Measurements from ENCODE around the gene PODN.

Gene PODN

DNA sequence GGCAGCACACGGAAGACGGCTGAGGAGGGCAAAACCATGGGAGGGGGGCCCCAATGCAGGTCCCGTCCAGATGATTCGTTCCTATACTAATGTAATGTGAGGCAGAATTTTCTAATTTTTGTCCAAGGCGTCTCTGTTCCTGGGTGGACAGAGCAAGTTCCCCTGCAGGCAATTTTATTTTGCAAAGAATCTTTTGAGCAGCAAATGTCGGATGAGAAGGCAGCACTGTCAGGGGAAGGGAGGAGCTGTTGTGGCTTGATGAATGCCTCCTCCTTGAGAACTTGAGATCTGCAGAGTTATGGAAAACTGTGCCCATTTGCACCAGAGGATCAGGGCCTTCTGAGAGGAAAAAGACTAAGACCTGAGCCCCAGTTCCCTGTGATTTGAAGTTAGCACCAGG is 63.1 kb downstream of the PODN start:
- TF ChIP-seq, protein P1, sequence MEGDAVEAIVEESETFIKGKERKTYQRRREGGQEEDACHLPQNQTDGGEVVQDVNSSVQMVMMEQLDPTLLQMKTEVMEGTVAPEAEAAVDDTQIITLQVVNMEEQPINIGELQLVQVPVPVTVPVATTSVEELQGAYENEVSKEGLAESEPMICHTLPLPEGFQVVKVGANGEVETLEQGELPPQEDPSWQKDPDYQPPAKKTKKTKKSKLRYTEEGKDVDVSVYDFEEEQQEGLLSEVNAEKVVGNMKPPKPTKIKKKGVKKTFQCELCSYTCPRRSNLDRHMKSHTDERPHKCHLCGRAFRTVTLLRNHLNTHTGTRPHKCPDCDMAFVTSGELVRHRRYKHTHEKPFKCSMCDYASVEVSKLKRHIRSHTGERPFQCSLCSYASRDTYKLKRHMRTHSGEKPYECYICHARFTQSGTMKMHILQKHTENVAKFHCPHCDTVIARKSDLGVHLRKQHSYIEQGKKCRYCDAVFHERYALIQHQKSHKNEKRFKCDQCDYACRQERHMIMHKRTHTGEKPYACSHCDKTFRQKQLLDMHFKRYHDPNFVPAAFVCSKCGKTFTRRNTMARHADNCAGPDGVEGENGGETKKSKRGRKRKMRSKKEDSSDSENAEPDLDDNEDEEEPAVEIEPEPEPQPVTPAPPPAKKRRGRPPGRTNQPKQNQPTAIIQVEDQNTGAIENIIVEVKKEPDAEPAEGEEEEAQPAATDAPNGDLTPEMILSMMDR (conservative IDR thresholded peaks at IDR 0.05; ENCODE audit: control insufficient read depth, insufficient read depth, low read depth, low read length), result no peak
- no peak overlapping the region for H3K4me3 ChIP-seq (ENCODE audit: control insufficient read depth, low read depth, low read length)
- no peak for DNase-seq (ENCODE audit: low read depth)

DNA sequence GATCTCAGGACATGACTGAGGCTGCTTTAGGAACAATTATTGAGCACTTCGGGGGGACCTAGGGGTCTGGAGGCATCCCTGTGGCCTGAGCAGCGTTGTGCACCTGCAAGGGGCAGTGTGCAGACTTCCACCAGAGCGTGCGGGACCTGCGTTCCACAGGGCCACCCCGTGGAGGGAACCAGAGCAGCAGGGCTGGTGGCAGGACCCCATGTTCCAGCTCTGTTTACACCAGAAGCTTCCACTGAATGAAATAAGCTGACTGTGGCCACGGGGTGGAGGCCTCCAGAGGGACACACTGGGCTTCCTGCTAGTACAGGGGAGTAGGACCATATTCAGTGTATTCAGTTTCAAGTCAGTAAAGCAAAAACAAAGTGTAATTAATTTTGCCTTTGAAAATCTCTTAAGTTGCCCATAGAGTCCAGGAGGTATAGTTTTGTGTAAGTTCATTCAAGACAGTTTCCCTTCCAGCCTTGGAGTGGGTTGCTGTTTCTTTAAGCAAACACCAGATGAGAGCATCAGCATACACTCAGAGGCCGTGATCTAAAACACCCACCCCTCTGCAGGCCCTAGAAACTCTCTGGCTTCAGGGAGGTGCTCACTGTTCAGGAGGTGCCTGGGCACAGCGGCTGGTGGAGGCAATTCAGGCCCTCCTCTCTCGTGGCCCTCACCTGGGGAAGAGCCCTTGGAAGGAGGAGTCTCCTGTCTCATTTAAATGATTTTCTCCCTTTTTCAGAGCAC is 63.8 kb downstream of the PODN start:
- H3K4me3 ChIP-seq (ENCODE audit: control insufficient read depth, low read depth, low read length), result no peak overlapping the region
- TF ChIP-seq, protein P1 (conservative IDR thresholded peaks at IDR 0.05; ENCODE audit: control insufficient read depth, insufficient read depth, low read depth, low read length), result no peak
- DNase-seq (ENCODE audit: low read depth), result peak; percentile 60

DNA sequence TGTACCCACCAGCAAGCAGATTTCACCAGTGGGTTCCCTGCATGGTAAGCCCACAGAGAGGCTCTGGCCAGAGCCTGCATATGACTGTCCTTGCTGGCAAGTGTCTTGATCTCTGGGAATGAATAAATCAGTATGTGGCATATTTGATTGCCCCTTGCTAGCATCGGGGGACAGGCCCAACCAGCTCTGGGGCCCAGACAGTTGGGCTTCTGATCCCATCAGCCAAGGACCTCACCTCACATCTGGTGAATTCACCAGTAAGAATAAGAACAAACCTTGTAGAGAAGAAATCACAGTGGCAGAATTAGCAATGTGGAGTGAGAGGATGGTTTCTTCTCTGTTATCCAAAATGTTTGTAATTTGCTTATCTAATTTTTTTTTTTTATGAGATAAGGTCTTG is 64.5 kb downstream of the PODN start:
- no peak overlapping the region for H3K4me3 ChIP-seq (ENCODE audit: control insufficient read depth, low read depth, low read length)
- DNase-seq (ENCODE audit: low read depth), result no peak
- TF ChIP-seq, protein P1 (conservative IDR thresholded peaks at IDR 0.05; ENCODE audit: control insufficient read depth, insufficient read depth, low read depth, low read length), result no peak

DNA sequence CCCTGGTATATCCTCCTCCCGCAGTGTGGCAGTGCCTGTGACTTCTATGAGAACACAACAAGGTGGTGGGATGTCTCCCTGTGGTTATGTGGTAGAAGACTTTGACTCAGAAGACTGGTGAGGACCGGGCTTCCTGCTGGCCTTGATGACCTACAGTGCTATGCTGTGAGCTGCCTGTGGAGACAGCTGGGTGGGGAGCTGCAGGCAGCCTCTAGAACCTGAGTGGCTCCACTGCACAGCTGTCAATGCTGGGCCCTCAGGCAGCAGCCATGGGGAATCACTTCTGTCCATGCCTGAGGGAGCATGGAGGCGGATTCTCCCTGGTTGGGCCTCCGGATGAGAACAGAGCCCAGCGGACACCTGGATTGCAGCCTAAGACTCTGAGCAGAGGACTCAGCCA is 65.5 kb downstream of the PODN start:
- no peak overlapping the region for H3K4me3 ChIP-seq (ENCODE audit: control insufficient read depth, low read depth, low read length)
- DNase-seq (ENCODE audit: low read depth), result peak; percentile 27
- TF ChIP-seq, protein P1 (conservative IDR thresholded peaks at IDR 0.05; ENCODE audit: control insufficient read depth, insufficient read depth, low read depth, low read length), result no peak

DNA sequence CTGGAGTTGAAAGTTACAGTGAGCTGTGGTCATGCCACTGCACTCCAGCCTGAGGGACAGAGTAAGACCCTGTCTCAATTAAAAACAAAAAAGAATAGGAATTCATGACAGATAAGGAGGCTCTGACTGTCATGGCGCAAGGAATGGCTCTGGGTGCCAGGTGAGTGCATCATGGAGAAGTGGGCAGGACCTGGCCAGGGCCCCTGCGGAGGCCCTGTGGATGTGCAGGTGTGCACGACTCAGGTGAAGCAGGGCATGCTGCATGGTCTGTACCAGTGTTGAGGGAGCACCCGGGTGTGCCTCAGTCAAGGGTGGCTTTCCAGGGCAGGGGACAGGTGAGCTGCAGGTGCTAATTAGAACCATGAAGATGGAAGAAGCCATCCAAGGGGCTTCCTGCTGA is 66.4 kb downstream of the PODN start:
- TF ChIP-seq, protein P1 (conservative IDR thresholded peaks at IDR 0.05; ENCODE audit: control insufficient read depth, insufficient read depth, low read depth, low read length), result no peak
- DNase-seq (ENCODE audit: low read depth), result no peak
- no peak overlapping the region for H3K4me3 ChIP-seq (ENCODE audit: control insufficient read depth, low read depth, low read length)

DNA sequence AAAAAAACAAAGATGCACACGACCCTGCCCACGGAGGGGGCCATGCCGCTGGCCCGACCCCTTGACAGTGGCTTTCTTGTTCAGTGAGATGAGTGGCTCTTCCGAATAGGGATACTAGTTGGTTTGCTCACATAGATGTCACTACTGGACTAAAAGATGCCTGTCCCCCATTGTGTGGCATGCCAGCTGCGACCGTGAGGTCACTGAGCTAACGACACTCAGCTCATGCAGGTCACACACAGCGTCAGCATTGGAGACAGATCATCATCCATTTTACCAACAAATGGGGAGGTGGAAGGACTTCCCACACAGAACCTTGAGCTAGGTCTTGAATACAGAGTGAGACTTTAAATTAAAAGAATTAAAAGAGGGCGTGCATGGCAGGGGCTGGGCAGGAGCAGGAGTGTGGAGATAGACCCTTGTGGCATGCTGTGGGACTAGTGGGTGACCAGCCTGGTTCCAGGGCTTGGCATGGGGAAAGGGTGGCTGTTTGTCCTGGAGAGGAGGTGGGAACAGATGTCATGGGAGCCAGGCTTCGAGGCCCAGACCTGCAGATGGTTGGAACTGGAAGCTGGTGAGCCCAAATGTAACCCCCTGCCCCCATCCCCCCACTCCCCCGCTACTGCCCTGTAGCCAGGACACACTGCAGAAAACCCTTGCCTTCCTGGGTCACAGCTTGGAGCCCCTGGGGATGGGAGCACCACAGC is 68.0 kb downstream of the PODN start:
- no peak for DNase-seq (ENCODE audit: low read depth)
- H3K4me3 ChIP-seq (ENCODE audit: control insufficient read depth, low read depth, low read length), result no peak overlapping the region
- TF ChIP-seq, protein P1 (conservative IDR thresholded peaks at IDR 0.05; ENCODE audit: control insufficient read depth, insufficient read depth, low read depth, low read length), result no peak

Measured in fibroblast of mammary gland (primary cell).